Renal cortex interstitium (tissue), 11 donors: ENCODE data around the gene LMO7. TPM values are rescaled to one million over a fixed set of nuclear protein-coding genes. Genes with fewer than 3 reads are reported as not detected.

Experiments used
- DNase-seq, 11 donors: peaks; one replicate each; pipeline ENCODE4 v3.0.0-alpha.2; 2013; ENCODE audit warnings: low read depth in 9 of 11, low spot score in 4 of 11; ENCODE audit errors: extremely low read depth in 1 of 11
- polyA plus RNA-seq, 3 donors: library from polyadenylated mRNA; unstranded; fragments of 120-200 nt; gene quantifications; one replicate each; pipeline ENCODE4 v1.2.1, GENCODE V29; 2013; ENCODE audit not compliant: insufficient read length in 3 of 3

The LMO7 gene
- polyA plus RNA-seq, 3 donors, result 75.1 to 110 (median 90.1) TPM

DNA sequence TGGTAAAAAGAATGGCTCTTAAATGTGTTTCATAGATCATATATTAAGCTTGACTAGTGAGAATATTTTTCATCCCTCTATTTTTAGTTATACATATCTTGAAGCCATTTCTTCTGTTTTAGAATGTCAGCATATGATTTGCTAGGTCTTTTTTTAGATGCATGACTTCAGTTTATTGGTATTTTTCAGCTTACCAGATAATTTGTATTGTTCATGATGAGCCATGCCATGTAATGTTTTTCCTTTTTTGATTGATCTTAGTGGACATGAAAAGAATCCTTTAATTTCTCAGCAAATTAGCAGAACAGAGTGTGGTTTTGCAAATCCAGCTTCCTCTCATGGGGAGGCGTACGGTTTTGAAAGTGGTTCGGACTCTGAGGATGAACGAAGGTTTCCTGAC, 168.5 kb downstream of the LMO7 start:
- no peak for DNase-seq

DNA sequence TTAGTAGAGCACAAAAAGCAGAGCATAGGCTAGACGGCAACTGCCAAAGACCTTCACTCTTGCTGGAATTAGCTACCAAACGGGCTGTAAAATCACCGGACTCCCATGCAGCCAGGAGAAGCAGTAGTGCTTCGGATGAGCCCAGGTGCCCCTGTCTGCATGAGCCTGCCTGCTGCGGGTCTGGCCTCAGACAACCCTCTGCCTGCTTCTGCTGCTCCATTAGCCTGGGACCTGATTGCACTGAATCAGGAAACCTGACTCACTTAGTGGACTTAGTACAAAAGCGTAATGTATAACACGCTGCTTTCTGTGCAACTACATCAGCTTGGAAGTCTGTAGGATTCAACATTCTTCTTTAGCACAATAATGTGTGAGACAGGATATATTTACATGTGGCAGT, 170.0 kb downstream of the LMO7 start:
- DNase-seq, result no peak

DNA sequence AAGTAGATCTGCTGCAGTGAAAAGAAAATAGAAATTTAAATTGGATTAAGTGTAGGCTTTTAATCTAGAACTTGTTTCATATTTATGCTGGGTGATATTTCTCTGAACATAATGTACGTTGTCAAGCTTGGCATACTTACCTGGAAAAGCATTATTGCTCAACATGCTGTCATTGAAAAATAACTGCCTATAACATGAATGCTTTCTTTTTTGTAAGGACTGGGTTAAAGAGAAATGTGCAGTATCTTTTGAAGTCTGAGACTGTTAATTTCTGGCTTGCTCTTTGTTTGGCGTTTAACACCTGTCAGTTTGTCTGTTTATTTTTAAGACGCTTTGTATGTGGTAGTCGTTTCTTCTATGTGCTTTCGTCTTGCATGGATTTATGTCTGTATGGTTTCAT, 175.2 kb downstream of the LMO7 start:
- no peak for DNase-seq

DNA sequence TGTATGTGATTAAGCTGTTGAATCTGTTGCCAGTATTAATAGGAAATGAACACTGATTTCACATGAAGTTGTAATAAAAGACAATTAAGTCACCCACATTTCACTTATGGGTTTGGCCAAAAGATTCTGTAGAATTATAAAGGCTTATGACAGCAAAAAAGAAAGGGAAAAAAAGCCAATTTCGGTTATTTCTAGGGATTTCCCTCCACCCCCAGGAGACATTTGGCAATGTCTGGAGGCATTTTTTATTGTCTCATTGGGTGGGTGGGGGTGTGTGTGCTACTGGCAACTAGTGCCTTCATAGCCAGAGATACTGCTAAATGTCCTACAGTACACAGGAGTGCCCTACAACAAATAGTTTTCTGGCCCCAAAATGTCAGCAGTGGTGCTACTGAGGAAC, 175.7 kb downstream of the LMO7 start:
- no peak for DNase-seq

DNA sequence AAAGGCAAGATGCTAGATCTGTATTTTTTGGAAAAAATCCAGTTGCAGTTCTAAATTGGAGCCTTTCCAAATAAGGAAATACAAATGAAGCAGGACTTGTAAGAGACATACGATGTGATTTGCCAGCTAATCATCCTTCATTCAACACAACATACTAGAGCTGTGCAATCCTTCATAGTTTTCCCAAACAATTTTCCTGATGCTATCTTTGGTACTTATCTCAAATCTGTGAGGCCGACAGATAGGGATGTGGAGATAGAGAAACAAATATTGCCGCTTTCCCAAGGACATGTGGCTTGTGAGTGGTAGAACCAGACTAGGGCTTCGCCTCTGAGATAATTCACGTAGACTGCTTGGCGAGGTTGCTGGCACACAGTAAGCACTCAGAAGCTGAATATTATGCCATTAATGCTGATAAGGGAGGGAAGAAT, 176.6 kb downstream of the LMO7 start:
- DNase-seq, result no peak

DNA sequence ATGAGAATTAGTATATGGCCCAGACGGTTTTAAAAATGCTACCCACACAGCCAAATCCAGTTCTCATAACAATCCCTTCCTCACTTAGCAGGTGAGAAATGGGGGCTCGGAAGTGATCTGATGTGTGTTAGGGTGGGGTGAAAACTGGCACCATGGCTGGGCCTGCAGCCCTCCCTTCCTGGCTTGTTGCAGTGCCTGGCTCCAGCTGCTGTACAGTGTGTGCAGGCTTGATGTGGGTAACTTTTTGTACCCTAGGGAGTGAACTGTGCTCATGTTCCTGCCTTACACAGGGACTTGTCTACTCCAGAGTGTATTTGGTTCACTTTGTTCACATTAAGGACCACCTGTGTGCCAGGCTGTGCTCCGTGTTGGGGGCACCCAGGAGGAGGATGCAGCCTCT, 177.2 kb downstream of the LMO7 start:
- no peak for DNase-seq

DNA sequence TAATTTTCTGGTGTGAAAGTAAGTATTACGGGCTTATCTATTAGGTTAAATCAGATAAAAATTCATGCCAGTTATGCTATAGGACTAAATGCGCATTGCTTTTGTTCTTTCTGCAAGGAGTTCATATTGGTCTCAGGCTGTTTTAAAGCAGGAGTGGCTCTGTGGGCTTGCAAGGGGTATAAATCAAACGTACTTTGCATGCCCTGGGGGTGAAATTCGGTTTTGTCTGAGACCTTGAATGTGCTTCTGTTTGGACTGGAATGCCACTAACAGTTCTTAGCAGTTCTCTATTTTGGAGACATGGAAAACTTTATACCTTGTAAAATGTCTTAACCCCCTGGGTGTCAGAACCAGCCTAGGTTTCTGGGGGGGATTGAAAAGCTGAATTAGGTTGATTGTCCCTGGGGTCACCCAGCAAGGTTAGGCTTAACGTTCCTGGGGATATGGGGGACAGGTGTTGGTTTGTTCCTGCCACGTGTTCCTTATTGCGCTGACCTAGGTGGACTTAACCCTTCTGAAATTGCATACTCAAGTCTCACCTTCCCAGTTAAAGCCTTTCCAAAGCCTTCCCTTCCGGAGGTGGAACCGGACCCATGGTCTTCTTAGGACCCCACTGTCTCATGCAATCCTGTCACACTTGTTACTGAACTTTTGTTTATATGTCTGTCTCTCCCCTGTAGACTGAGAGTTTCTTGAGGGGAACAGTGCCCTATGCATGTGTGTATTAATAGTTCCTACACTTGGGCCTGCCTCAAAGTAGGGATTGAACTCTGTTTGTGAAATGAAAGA, 182.2 kb downstream of the LMO7 start:
- DNase-seq, result peak in 3 of 11 donors; percentile 15 to 28 (median 20)

DNA sequence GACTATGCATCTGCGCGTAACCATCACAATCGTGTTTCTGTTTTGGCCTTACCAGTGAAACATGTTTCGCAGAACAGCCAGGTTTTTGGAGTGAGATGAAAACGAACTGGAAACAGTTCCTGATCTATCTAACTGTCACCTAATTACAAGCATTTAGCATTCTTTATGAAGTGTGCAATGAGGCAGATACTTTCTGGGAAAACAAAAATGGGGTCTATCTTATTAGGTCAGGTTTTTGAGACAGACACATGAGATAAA, 182.8 kb downstream of the LMO7 start:
- no peak for DNase-seq

DNA sequence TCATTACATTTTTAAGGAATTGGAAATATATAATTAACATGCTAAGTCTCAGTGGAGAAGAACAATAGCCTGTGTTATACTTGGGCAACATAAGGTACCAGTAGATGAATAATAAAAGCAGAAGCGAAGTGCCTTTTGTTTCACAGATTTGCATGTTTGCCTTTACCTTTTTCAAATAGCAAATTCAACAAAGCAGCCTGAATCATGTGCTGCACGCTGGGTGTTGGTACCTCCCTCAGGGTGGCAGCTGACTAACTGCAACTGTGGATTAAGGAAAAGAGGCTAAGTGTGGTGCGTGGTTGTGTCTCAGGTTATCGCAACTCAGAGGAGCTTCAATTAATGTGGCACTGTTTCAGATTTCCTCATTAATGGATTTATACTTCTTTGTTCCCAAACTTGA, 189.0 kb downstream of the LMO7 start:
- DNase-seq, result no peak

DNA sequence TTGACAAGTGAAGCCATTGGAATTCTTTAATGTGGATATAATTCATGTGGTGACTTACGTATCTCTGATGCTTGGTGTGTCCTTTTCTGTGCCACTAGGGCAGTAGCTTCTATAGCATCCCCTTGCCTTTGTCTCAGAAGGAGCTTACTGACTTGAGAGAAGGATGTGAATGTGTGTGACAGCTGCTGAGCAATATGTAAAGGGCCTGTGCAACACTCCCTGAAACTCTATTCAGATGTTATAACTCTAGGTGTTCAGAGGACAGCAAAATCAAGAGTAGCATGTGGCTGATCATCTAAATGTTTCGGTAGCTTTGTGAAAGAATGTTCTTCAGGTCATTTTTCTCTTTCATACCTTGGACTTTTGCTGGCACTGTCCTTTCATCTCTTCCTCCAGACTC, 189.5 kb downstream of the LMO7 start:
- no peak for DNase-seq

DNA sequence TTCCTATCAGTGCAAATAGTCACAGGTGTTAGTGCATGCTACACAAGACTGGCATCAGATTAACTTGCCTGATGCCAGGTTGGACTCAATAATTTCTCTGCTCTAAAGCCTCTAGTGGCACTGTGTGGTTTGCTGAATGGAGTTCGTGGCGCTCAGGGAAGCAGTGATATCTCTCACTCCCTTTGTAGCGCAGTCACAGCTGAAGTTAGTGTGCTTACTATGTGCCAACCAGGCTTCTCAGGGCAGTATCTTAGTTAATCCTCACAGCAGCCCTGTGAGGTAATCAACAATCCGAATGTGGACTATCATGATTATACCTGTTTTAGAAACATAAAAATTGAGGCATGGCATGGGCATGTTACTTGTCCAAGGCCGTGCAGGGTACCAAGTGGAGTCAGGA, 190.3 kb downstream of the LMO7 start:
- DNase-seq, result no peak

DNA sequence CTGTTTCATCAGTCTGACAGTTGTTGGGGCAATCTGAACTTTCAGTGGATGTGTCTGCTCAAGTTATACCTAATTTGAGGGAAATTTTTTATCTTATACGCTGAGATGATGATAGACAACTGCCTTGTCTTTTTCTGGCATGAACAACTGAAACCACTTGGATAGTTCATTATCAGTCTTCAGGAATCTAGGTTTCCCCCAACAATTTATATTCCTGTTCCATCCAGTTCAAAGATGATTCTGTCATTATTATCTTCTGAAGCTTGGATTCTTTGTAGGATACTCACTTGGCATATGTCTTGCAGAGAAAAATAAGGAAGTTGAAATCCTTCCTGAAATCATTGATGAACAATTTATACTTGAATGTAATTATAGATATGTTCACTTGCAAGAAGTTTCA, 193.7 kb downstream of the LMO7 start:
- DNase-seq, result no peak

DNA sequence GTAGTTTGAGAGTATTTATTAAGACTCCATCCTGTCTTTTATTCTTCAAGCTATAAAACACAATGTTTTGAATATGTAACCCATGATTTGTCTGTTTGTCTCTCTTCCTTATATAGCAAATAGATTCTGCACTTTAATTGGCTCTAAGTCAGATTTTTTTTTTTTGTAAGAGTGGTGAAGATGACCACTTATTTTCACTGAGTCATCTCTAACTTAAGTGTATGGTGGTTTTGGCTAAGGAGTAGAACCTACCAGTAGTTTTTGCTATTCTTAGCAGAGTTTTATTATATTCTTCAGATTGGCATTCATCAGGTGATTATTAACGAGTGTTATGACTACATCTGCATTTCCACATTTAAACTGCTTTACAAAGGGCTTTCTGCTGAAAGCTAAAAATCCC, 194.7 kb downstream of the LMO7 start:
- no peak for DNase-seq

DNA sequence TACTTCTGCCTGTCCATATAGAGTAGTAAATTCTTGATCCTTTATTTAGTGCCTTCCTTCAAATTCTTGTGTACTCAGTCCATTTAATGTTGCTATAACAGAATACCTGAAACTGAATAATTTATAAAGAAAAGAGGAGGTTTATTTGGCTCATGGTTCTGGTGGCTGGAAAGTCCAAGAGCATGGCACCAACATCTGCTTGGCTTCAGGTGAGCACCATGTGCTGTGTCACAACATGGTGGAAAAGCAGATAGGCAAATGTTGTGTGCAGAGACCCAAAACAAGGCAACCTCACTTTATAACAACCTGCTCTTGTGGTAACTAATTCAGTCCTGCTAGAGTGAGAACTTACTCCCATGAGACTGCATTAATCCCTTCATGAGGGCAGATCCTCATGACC, 195.3 kb downstream of the LMO7 start:
- DNase-seq, result no peak

DNA sequence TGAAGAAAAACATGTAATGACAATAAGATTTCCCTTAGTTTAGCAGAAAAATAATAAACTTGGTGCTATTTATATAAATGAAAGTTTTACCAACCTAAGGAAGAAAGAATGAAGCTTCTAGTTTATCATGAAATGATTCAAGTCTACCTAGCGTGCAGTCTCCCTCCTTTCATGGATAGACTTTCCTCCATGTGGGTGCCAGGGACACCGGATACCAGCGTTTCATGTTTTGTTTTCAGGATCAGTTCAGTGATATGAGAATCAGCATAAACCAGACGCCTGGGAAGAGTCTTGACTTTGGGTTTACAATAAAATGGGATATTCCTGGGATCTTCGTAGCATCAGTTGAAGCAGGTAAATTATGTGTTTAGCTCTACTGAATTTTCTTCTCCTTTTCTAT, 196.7 kb downstream of the LMO7 start:
- no peak for DNase-seq

DNA sequence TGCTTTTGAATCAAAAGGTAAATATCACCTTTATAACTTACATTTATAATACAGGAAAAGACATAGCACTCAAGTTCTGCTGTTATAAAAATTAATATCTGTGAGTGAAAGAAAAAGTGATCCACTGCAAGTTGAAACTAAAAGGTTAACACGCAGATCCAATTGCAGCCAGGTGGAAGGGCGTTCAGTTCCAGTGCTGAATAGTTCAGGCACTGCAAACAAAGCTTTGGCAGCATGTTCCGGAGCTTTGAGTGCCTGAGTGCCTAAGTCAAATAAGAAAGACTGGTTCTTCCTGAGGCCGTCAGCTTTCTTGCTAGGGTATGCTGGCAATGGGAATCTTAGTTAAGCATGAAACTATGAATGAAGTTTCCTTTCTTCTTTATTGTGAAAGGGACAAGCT, 200.3 kb downstream of the LMO7 start:
- DNase-seq, result no peak

DNA sequence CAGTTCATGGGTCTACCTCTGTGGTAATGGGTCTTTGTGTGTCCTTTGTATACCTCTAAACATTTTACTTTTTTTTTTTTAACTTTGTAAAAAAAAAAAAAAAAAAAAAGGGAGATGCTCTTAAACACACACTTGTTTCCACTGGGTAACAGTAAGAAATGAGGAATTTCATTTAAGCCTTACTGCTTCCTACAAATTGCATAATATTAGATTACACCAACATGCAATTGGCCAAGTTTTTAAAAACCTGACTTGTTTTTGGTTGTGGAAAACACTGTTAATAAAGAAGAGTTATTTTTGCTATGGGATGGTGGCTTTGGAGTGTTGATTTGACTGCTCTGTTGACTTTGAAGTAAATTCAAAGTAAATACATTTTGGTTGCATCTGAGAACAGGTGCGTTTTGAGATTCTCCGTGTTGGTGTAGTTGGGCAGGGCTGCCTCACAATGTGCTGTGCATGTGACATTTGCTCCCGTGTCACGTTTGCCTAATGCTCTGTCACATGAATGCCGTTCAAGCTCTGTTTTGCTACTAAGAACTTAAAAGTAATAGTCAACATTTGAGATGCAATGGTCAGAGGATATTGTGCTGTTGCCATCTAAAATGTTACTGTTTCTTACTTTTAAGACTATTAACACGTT, 202.4 kb downstream of the LMO7 start:
- no peak for DNase-seq

DNA sequence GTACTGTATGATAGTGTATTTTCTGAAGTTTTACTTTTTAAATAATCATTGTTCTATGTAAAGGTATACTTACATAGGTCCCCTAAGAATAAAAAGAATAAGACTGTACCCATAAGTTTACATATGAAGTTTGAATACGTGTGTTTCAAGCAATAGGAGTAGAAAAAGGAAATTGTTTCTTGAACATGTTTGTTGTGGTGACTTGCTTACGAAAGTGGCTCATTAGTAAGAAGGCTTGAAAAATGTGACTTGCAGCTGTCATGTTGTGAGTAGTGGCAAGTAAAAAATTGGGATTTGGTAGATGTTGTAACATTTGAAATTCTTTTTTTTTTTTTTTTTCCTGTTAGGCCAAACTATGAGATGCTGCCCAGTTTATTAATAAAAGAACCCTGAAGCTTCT, 203.3 kb downstream of the LMO7 start:
- no peak for DNase-seq

DNA sequence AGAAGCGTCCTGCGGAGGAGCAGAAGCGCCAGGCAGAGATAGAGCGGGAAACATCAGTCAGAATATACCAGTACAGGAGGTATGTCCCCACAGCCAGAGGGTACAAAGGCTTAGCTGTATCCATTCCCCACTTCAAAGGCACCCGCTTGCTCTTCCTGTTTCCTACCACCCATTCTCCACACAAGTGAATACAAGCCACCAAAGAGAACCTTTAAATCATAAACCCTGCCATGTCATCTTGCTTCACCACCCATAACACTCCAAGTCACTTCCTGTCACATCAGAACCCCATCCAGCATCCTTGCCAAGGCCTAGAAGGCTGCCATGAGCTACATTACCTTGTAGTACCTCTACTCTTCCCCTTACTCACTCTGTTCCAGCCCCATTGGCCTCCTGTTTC, 205.8 kb downstream of the LMO7 start:
- no peak for DNase-seq

DNA sequence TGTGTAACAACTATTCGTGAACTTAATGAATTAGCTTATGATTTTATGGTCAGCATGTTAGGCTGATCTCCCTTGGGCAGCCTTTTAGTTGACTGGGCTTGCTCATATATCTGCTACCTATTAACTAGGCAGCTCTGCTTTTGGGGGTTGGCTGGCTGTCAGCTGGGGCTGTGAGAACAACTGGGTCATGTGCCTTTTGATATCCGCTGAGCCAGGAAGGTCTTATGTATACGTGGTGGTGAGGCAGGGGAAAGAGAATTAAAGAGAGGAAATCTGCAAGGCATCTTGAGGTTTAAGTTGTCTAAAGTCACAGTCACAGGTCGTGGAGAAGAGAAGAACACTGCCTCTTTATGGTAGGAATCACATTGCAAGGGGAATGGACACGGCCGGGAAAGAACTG, 206.9 kb downstream of the LMO7 start:
- DNase-seq, result no peak

DNA sequence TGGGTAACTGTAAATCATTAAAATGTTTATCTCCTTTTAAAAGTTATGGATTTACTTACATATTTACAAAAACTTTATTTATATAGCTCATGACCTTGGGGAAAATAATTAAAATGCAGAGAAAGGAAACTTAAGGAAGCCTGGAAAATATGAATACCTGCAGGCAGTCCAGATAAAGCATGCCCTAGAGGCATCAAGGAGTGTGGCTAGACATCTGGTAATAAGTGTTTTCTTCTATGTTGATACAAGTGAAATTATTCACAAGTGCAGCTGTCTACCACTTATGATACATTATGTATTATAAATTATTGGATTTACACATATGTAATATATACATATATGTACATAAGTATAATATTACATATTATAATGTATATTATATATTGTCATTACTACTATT, 207.9 kb downstream of the LMO7 start:
- DNase-seq, result no peak
